ENCODE measurements around the gene R3HDM2.
A peak's percentile ranks its signal among the peaks of the same experiment; 100 is the strongest.
"Not testable (repeated sequence)": the region's sequence is repeated elsewhere in the genome, so short reads cannot be mapped to it uniquely, and the experiment has no call there.

Gene R3HDM2

DNA sequence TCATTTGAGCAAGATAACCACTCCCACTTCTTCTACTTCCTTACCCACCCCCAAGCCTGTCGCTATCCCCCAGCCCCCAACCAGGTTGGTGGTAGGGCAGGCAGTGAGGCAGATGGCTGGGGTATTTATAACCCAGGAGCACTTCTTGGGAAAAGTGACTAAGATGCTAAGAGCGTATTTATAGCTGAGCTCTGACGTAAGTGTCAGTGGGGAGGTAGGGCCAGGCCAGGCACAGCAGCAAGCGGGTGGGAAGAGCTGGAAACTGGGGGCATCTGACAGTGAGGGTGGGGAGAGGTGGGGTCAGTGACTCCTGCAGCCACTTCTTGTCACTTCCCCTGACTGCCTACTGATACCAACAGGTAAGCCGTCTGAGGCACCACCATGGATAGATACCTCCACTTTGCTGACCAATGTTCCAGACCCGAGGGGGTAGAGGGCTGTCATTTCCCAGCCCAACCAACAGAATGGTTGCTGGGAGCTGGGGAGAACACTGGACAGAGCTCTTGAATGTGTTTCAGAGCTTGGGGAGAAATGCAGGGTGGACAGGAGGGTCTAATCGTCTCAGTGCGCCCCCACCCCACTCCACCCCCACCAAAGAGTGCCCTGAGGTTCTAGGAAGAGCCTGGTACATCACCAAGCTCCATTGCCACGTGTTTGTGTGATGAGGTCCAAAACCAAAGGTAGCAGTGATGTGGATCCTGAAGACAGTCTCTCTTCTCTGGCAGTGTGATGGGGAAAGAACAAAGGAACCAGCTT is 21.5 kb upstream of the R3HDM2 start:
- DNase-seq = peak in 1 of 2 experiments; percentile 53

DNA sequence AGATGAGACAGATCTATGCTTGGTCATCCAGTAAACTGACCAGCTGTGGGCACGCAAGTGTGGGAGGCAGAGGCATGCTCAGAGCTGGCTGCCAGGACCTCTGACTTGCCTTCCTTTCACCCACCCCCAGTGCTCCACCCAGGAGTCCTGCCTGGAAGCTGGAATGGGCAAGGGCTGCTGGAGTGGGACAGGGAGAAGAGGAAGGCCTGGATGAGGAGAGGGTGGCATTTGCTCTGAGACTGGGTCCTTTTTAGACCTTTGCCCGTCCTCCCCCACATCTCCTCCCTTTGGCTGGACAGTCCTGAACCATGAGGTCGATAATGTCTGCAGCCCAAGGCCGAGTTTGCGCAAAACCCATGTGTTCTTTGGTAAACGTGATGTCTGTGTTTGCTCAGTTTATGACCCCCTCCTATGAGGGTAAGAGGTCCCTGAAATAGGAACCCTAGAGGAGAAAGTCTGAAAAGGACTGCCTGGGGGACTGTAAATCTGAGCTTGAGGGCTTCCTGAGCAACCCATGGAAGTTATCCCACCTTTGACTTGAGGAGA is 20.5 kb upstream of the R3HDM2 start:
- DNase-seq = no peak

DNA sequence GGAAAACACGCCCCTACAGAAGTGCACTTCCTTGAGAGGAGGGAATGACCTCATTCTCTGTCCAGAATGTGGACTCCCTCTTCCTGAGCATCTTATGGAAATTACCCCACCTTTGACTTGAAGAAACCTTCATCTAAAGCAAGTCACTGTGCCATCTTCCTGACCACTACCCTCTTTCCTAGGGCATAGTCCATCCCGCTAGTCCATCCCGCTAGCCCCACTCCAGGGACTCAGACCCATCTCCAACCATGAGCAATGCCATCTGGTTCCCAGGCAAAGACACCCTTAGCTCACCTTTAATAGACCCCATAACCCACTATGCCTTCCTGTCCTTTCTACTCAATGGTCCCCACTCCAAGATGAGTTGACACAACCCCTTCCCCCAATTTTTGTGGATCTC is 19.2 kb upstream of the R3HDM2 start:
- DNase-seq = no peak

DNA sequence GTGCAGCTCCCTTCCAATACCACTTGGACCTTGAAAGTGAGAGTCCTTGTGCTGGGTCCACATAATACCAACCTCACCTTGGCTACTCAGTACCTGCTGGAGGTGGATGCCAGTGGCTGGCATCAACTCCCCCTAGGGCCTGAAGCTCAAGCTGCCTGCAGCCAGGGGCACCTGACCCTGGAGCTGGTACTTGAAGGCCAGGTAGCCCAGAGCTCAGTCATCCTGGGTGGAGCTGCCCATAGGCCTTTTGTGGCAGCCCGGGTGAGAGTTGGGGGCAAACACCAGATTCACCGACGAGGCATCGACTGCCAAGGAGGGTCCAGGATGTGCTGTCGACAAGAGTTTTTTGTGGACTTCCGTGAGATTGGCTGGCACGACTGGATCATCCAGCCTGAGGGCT is 18.5 kb upstream of the R3HDM2 start:
- no peak for DNase-seq

DNA sequence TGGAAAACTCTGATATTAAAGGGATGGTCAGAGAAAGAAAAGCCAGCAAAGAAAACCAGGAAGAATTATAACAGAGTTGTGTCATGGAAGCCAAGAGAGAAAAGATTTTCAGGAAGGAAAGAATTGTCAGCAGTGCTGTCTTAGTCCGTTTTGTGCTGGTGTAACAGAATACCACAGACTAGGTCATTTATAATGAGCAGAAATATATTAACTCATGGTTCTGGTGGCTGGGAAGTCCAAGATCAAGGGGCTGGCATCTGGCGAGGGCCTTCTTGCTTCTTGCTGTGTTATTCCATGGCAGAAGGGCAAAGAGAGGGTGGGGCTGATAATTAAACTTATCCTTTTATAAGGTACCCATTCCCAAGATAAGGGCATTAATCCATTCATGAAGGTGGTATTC is 17.8 kb upstream of the R3HDM2 start:
- DNase-seq = no peak

DNA sequence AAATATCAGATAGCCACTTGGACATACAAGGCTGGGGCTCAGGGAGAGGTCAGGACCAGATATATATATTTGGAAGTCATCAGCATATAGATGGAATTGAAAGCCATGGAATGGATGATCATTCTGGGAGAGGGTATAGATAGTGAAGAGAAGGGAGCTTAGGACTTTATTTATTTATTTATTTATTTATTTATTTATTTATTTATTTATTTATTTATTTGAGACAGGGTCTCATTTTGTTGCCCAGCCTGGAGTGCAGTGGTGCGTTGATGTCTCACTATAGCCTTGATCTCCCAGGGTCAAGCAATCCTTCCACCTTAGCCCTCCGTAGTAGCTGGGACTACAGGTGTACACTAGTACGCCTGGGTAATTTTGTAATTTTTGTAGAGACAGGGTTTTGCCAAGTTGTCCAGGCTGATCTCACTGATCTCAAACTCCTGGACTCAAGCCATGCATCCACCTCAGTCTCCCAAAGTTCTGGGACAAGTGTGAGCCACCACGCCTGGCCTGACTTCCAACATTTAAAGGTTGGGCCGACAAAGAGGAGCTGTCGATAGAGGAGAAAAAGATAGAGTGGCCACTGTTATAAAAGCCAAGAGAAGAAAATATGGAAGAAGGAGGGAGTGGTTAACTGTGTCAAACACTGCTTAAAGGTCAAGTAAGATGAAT is 15.6 kb upstream of the R3HDM2 start:
- no peak for DNase-seq

DNA sequence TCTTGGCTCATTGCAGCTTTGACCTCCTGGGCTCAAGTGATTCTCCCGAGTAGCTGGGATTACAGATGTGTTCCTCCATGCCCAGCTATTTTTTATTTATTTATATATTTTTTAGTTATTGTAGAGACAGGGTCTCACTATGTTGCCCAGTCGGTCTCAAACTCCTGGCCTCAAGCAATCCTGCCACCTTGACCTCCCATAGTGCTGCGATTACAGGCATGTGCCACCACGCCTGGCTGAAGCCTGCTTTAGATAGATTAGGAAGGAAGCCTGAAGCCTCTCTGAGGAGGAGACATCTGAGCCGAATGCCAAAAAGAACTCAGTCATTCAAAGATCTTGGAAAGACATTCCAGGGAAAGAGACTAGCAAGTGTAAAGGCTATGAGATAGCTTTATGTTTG is 13.9 kb upstream of the R3HDM2 start:
- DNase-seq = no peak

DNA sequence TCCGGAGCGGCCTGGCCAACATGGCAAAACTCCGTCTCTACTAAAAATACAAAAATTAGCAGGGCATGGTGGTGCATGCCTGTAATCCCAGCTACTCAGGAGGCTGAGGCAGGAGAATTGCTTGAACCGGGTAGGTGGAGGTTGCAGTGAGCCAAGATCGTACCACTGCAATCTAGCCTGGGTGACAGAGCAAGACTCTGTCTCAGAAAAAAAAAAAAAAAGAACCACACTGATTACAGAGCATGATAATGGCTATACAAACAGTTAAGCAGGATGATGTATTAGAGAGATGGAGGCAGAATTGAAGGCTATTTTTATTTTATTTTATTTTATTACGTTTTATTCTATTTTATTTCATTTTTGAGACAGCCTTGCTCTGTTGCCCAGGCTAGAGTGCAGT is 13.5 kb upstream of the R3HDM2 start:
- not testable (repeated sequence) for DNase-seq

DNA sequence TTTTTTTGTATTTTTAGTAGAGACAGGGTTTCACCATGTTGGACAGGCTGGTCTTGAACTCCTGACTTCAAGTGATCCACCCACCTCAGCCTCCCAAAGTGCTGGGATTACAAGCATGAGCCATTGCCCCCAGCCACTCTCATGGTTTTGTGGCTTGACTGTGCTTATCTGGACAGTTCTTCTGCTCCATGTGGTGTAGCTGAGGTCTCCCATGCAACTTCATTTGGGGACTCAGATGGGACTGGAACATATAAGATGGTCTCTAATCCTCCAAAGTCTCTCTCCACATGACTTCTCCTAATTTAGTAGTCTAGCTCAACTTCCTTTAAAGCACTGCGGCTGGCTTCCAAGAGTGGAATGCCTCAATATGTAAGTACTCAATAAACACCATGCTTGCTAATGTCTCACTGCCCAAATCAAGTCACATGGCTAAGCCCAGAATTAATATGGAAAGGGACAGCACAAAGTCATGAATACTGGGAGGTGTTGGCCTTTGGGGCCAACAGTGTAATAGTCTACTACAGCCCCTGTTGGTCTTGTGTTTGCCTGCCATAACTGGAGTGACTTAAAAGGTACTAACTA is 11.1 kb upstream of the R3HDM2 start:
- DNase-seq = no peak

DNA sequence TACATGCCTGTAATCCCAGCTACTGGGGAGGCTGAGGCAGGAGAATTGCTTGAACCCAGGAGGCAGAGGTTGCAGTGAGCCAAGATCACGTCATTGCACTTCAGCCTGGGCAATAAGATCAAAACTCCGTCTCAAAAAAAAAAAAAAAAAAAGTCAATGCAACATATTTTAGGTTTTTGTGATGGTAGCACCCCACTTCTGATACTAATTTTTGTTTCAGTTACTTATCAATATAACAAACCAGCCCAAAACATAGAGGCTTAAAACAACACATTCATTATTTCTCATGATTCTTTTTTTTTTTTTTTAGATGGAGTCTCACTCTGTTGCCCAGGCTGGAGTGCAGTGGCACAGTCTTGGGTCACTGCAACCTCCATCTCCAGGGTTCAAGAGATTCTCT is 10.6 kb upstream of the R3HDM2 start:
- not testable (repeated sequence) for DNase-seq

DNA sequence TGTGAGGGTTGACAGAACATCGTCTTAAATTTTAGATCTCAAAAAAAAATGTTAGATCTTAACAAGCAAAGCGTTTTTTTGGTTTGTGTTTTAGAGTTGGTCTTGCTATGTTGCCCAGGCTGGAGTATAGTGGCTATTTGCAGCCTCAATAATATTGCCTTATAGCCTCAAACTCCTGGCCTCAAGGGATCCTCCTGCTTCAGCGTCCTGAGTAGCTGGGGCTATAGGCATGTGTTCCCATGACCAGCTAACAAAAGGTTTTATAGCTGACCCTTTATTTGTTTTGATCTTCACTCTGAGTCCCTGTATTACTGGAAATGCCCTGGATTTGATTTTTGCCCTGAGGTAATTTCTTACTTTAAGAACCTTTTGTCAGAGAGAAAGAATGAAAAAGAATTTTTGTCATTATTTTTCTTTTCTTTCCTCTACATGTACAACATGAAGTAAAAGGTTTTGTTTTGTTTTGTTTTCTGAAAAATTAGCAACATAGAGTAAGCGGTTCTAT is 9.0 kb upstream of the R3HDM2 start:
- no peak for DNase-seq

DNA sequence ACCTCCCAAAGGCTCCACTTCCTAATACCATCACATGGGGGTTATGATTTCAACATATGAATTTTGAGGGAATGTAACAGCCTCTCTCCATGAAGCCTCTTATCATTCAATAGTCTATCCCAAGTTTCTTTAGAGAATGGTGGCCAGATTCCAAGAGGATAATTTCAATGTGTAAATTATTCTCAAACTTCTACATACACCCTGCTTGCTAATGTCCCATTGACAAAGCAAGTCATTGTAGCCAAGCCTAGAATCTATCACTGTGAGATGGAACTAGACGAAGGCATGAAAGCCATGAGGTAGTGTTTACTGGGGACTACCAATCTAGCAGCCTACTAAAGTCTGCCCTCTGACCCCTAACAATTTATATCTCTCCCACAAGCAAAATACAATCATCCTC is 7.6 kb upstream of the R3HDM2 start:
- DNase-seq = no peak

DNA sequence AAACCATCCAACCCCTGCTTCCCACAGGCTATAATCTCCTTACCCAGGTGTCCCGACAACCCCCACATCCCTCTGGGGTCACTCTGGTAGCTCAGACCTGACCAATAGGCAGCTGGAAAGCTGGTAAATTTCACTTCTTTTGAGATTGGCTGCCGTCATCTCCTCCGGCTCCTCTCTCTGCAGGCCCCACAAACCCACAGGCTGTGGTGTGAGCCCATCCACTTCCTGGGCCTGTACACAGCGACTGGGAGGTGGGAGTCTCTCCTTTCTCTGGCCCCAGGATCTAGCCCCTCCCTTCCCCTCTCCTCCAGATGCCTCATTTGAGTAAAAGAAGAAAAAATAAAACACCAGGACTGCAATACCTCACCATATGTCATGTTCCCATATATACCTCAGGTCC is 4.5 kb upstream of the R3HDM2 start:
- peak in 1 of 2 experiments; percentile 25 for DNase-seq

DNA sequence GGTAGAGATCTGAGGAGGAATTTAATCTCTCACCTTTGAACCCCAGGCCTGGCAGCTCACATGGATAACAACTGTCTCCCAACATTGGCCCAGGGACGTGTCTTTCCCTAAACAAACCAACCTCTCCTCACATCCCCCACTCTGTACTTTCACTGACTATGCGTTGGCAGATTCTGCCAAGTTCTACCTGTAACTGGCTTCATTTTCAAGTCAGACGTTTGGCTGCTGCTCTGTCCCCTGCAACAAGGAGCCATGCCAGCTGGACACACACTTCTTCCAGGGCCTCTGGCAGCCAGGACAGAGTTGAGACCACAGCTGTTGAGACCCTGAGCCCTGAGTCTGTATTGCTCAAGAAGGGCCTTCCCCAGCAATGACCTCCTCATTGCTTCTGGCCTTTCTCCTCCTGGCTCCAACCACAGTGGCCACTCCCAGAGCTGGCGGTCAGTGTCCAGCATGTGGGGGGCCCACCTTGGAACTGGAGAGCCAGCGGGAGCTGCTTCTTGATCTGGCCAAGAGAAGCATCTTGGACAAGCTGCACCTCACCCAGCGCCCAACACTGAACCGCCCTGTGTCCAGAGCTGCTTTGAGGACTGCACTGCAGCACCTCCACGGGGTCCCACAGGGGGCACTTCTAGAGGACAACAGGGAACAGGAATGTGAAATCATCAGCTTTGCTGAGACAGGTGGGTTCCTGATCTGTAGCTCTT is 3.8 kb upstream of the R3HDM2 start, which contains the start of gene INHBC:
INHBC (plus strand) TSS at position 268 of the 707 bp plus-strand sequence; CDS start at position 371, 103 bp downstream.
- no peak for DNase-seq

DNA sequence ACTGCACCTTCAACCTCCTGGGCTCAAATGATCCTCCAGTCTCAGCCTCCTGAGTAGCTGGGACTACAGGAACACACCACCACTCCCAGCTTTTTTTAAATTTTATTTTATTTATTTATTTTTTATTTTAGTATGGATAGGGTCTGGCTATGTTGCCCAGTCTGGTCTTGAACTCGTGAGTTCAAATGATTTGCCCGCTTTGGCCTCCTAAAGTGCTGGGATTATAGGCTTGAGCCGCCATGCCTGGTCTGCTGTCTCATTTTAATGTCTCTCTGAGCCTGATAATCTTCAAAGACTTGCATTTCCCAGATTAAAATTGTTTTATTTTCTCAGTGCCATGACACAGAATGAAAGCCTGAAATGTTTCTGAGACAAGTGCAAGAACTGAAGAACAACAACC is 2.5 kb upstream of the R3HDM2 start:
- DNase-seq = no peak

DNA sequence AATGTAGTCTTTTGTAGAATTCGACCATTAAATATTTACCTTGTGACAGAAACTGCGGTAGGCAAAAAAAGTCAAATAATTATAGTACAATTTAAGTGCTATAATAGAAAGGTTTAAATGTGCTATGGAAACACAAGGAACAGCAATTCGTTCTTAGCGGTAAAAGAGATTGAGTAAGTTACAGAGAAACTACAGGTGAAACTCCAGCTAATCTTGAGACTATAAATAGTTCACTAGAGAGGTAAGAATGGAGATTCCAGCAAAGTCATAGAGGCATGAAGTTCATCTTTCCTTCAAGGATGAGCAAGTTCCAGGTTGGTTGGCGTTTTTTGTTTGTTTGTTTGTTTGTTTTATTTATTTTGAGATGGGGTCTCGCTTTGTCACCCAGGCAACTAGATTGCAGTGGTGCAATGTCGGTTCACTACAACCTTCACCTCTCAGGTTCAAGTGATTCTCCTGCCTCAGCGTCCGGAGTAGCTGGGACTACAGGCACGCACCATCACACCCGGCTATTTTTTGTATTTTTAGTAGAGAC is 878 bp upstream of the R3HDM2 start:
- no peak for DNase-seq

DNA sequence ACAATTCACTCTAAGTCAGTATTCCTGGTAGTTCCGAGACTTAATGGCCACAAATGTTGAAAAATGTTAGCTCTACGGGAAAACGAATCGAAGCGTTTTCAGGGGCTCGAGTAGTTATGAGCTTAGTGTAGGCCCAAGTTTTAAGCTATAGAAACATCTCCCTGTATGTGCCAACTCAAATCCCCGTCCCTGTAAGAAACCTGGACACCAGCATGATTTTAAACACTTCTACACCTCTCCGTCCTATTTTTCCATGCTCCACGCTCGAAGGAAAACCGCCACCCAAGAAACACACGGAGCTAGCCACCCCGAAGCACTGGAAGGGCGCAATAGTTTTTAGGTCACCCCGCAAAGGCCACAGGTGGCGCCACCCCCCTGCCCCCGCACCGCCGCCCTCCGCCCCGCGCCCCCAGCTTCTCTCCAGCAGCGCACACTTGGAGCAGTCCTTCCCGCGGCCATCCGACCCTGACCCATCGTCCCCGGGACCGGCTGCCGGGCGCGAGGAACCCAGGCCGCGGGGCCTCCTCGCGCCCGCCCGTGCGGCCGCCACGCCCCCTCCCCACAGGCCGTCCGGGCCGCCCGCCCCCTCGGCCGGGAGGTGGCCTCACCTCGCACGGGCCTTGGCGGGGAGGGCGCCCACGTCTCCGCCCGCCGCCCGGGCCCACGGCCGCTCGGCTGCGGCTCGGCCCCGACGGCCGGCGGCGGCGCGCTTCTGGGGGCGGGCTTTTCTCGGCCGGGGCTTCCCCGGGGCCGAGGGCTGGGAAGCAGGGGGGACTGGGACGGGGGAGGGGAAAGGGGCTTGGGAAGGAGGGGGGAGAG is 522 bp downstream of the R3HDM2 start:
- peak; percentile 67 to 72 for DNase-seq

DNA sequence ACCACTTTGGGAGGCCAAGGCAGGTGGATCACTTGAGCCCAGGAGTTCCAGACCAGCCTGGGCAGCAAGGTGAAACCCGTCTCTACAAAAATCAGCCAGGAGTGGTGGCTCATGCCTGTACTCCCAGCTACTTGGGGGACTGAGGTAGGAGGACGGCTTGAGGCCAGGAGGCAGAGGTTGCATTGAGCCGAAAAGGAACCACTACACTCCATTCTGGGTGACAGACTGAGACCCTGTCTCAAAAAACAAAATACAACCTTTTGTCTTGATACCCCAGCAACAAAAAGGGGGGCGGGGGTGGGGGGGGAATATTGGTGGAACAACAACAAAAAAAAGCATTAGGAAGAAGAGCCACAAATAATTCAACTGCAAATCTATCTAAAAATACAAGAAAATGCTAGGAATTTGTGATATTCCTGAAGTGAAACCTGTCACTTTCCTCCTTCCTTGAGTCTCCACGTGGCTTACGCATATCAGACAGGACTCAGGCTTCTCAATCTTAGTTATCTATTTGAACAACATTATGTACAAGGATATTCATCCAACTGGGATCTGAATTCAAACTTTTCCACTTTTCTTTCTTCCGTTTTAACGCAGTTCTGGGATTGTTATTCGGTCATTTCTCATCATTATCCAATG is 1.3 kb downstream of the R3HDM2 start:
- DNase-seq = no peak

DNA sequence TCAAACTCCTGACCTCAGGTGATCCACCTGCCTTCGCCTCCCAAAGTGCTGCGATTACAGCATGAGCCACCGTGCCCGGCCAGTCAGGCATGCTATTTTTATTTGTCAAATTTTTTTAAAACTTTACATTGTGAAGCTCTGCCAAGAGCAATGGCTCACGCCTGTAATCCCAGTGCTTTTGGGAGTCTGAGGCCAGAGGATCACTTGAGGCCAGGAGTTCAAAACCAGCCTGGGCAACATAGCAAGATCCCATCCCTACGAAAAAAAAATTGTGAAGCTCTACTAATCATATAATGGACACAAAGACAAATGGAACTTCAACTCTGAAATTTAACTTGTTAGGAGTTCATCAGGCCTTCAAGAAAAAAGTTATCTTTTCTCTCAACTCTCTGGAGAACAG is 1.9 kb downstream of the R3HDM2 start:
- DNase-seq = no peak

DNA sequence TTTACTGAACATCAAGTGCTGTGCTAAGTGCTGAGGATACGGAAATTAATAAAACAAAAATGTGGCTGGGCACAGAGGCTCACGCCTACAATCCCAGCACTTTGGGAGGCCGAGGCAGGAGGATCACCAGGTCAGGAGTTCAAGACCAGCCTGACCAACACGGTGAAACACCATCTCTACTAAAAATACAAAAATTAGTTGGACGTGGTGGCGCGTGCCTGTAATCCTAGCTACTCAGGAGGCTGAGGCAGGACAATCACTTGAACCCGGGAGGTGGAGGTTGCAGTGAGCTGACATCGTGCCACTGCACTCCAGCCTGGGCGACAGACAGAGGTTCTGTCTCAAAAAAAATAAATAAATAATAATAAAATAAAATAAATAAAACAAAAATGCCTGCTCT is 3.9 kb downstream of the R3HDM2 start:
- not testable (repeated sequence) for DNase-seq

DNA sequence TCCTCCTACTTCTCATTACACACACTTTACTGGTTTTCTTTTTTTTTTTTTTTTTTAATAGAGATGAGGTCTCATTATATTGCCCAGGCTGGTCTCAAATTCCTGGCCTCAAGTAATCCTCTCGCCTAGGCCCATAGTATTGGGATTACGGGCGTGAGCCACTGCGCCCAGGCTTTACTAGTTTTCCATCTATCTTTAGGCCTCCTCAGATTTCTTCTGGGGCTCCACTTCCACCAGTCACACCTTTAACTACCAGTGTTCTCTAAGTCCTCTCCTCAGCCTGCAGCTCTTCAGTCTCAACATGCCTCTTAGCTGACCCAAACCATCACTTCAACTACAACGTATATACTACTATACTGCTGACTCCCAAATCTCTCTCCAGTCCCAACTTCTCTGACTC is 10.4 kb downstream of the R3HDM2 start:
- DNase-seq = no peak

All from activated T-cell treated with anti-CD3 and anti-CD28 coated beads, Interleukin-2, amount 50 U/mL, for 48 hours (primary cell).